ENCODE results near the gene IST1.

IST1 gene

DNA sequence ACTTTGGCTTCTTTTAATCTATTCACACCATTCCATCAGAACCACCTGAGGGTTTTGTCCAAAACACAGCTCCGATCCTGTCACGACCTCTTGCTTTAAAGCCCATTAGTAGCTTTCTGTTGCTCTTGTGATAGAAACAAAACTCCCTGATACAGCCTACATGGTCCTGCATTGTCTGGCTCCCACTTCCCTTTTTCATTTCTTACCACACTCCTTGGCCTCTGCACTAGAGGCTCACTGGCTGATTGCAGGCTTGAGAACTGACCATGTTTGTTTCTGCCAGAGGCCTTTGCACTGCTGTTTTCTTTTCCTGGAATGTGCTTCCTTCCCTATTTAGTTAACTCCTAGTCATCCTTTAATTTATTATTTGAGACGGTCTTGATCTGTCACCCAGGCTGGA, 23.7 kb downstream of the IST1 start:
- no peak for DNase-seq (ENCODE audit: low read depth in 2 of 2)

DNA sequence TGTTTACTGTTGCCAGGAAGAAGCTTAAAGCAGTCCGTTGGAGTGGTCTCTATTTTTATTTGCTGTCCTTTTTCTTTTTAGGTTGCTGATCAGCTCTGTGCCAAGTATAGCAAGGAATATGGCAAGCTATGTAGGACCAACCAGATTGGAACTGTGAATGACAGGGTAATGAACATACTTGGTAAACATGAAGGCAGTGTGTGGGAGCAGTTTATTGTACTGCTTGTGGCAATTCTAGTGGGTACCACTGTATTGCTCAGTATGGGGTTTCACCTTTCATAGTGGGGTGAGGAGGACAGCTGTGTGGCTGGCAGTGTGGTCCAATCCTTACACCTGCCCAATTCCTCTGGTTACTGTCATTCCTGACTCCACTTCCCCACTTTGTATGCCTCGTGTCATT, 25.3 kb downstream of the IST1 start:
- no peak for DNase-seq (ENCODE audit: low read depth in 2 of 2)

DNA sequence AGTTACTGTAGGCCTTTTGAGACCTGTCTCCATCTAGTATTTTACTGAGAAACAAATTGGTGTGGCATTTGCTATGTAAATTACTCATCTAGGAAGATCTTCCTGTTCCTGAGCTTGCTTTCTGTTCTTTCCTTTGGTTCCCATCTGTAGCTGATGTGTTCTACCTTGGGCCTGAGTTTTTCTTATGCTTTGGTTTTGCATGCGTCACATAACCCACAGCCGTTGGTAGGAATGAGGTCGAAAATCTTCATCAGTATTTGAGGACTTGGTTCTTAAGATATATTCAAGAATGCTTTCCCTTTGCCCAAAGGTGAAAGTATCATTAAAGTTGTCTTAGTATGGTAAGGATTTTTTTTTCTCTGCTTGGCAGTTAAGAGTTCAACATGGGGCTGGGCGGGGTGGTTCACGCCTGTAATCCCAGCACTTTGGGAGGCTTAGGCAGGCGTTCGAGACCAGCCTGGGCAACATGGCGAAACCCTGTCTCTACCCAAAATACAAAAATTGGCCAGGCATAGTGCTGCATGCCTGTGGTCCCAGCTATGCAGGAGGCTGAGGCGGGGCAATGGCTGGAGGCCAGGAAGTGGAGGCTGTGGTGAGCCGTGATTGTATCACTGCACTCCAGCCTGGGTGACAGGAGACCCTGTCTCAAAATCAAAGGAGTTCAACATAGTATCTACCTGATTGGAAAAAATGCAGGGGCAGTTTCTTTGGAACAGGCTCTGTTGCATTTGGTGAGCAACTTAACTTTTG, 28.8 kb downstream of the IST1 start:
- DNase-seq (ENCODE audit: low read depth in 2 of 2) = no peak

DNA sequence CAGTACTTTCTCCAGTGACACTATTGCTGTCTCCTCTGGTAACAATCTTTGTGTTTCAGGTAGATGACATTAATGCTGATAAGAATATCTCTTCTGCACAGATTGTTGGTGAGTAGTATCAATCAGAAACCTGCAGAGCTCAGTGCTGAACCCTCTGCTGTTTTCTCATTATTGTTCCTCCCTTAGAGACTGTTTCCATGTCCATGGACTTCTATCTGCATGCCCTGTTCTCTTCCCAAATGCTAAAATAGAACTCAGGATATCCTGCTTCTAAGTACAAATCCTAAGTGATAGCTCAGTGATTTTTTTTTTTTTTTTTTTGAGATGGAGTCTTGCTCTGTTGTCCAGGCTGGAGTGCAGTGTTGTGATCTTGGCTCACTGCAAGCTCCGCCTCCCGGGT, 29.4 kb downstream of the IST1 start:
- DNase-seq (ENCODE audit: low read depth in 2 of 2) = no peak

DNA sequence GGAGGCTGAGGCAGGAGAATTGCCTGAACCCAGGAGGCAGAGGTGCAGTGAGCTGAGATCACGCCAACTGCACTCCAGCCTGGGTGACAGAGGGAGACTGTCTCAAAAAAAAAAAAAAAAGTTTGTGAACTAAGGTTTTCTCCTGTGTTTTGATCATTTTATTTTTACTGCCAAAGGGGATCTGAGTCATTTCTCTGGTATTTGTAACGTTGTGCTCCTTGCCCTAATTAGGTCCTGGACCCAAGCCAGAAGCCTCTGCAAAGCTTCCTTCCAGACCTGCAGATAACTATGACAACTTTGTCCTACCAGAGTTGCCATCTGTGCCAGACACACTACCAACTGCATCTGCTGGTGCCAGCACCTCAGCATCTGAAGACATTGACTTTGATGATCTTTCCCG, 32.1 kb downstream of the IST1 start:
- DNase-seq (ENCODE audit: low read depth in 2 of 2) = no peak

DNA sequence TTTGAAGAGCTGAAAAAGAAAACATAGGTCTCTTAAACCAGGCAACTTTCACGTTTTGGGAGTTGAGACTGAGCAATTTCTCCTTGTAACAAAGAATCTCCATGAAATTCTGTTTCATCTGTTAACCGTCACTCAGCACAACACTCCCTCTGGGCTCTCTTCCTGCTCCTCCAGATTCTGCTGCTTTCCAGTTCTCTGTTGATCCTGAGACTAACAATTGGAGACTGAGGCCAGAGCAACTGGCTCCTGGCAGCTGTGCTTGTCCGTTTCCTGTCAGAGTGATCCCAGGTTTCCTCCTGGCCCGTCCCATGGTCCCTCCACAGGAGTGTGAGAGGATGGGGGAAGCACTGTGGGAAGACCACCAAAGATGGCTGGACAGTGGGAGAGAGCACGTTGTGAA, 32.5 kb downstream of the IST1 start:
- DNase-seq (ENCODE audit: low read depth in 2 of 2) = no peak

DNA sequence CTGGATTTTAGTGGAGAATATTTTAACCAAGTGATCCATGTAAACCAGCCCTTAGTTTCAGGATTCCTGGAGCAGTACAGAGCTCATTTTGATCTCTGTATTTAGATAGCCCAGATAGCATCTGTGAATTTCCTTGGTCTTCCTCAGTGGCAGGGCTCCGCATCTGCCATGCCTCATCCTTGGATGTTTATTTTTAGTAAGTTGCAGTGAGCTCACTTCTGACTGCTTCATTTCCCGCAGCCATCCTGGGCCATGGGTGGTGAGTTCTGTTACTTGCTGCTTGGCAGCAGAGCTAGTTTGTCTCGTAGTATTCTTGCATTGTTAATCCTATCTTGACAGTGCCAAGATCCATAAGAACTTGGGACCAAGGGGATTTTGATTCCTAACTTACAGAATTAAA, 33.7 kb downstream of the IST1 start:
- DNase-seq (ENCODE audit: low read depth in 2 of 2) = no peak

DNA sequence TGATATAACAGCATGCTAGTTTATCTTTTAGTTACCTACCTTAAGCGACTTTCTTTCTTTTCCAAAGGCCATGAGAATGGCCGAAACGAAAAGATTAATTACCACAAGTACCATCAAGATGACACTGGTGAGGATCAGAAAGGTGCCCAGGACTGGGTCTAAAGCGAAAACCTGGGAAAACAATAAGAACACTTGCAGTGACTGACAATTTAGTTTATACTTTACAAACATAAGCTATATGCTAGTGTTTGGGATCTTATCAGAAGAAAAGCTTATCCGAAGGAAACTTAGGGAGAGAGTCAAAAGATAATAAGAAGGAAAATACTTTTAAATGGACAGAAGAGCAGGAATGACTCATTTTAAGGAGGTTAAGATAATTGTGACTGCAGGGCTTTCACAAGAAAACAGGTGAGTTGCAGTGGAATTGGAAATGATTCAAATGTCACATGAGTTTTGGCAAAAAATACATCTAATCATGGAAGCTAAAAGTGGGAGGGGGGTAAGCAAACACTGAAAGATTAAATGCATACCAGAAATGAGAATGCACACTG, 34.8 kb downstream of the IST1 start:
- DNase-seq (ENCODE audit: low read depth in 2 of 2) = no peak

DNA sequence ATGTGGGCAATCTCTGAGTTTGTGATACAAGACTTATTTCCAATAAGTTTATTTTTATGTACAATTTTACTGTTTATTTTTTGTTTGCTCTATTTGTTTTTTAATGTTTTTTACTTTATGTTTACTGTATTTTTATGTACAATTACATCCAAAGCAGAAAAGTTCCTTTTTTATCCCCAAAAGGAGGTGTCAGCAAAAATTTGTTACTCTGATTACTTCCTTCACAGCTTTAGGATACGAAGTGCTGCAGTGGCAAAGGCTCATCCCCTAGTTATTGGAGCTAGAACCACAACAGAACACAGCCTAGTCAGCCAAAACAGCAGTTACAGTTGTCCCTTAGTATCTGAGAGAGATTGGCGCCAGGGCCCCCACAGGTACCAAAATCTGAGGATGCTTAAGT, 35.7 kb downstream of the IST1 start:
- DNase-seq (ENCODE audit: low read depth in 2 of 2) = no peak

DNA sequence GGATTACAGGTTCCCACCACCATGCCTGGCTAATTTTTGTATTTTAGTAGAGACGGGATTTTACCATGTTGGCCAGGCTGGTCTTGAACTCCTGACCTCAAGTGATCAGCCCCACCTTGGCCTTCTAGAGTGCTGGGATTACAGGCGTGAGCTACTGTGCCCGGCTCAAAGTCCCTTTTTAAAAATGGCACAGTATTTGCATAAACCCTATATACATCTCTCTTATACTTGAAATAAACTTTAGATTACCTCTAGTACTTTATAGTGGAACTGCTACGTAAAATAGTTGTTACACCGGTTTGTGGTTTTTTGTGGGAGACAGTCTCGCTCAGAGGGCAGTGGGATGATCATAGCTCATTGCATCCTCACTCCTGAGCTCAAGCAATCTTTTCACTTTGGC, 36.3 kb downstream of the IST1 start:
- no peak for DNase-seq (ENCODE audit: low read depth in 2 of 2)

DNA sequence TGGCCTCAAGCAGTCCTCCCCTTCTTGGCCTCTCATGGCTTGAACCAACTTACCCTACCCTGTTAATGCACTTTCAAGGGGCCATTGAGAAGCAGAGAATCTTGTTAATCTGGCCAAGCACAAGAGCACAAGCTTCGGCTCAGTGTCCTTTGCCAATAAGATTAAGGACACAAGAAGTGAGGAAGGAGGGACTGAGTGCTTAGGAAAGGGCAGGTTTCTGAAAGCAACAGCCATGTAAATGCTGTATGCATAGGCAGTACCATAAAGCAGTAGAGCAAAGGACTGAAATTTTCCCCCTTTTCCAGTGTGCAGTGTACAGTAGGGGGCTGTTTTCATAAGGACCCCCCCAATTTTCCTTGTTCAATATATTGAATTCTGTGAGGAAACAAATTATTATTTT, 37.7 kb downstream of the IST1 start:
- DNase-seq (ENCODE audit: low read depth in 2 of 2) = no peak

DNA sequence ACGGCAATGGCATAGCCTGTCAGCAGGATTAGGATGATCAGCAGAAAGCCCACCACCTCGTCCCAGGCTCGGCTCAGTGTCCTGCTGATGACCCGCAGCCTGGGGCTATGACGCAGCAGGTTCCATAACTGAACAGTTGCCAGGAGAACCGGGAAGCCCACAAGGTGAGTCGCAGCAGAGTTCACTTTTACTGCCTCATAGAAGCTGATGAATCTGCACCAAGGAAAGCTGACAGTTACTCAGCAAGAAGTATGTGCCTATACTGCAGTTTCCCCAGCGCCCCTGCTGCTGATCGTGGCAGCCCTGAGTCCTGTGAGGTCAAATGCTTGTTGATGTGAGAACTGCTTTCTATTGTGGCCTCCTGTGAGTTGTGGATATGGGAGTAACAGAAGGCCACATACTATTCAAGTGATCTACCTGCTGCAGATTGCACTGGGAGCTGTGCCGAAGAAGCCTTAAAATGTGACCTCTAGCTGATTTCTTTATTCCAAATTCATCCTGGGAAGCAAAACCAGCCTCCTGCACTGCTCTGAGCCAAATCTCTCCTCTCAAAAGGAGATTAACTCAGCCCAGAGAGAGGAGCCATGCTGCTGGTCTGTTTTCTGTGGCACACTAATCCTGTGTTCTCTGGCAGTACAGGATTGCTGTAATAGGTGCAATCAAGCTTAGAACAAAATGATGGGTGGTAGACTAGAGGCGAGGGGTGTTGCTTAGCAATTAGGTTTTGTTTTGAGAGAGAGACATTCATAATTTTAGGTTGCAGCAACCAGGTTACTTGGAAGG, 38.8 kb downstream of the IST1 start:
- DNase-seq (ENCODE audit: low read depth in 2 of 2) = no peak

DNA sequence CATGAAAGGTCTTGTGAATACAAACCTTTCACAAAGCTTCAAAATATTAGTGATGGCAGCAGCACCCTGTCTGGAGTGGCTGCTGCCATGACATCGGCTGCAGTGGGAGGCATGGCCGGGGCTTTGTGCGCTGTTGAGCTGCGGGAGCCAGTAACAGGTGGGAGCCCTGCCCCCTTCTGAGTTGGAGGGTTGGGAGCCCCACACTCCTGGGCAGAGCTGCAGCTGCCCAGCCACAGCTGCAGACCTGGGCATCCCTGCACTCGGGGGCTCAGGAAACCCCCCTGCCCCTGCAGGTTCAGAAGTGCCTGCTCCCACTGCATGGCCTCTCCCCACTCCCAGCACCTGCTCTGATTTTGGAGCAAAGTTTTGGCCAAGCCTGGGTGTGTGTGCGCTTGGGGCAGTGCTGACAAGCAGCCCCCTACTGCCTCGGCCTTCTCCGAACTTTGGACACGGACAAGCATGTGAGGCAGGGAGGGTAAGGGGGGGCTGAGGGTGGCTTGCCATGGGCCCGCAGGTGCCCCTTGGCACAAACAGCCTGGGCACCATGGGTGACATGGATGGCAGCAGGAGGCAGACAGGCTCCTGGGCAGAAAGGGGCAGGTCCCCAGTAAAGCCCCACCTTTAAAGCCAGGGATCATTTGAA, 42.7 kb downstream of the IST1 start:
- no peak for DNase-seq (ENCODE audit: low read depth in 2 of 2)

DNA sequence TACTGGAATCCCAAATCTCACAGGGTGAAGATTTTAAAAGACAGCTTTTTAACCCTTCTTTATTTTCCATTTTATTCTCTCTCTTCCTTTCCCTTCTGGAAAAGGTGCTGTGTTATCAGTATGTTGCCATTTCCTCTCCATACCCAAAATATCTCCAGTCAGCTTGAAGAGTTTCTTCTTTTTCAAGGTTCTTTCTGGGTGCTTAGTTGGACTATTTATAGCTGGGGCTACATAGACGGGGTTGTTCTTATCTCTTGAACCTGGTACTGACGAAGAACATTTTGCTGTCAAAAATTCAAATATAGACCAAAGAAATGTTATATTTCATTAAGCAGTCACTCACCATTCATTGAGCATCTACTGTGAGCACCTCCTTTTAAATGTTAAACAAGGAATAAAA, 48.6 kb downstream of the IST1 start:
- no peak for DNase-seq (ENCODE audit: low read depth in 2 of 2)

DNA sequence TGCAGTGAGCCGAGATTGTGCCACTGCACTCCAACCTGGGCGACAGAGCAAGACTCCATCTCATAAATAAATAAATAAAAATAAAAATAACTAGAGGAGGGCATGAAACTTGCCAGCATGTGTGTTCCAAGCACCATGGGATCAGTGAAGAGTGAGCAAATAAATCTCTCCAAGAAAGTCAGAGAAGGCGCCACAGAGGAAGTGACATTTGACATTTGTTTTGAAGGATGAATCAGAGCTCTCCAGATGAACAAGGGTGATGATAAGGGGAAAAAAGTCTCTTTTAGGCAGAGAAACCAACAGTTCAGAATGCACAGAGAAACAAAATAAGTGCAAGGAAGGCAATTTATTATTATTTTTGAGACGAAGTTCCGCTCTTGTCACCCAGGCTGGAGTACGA, 50.3 kb downstream of the IST1 start:
- no peak for DNase-seq (ENCODE audit: low read depth in 2 of 2)

DNA sequence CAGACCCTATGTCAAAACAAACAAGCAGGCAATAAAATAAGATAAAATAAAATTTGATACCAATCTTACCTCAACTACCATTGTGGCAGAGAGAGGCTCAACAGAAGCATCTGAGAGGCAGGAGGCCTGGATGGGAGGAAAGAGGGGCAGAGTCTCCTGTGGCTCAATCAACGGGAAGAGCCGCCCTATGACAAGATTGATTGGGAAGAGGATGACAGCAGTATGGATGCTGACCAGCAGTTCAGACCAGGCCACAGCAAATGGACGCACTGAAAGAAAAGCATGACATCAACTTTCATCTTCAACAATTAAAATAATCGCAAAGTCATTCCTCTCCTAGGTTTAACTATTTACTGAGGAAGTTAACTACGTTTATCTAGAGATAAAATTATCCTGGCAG, 57.5 kb downstream of the IST1 start:
- DNase-seq (ENCODE audit: low read depth in 2 of 2) = no peak

DNA sequence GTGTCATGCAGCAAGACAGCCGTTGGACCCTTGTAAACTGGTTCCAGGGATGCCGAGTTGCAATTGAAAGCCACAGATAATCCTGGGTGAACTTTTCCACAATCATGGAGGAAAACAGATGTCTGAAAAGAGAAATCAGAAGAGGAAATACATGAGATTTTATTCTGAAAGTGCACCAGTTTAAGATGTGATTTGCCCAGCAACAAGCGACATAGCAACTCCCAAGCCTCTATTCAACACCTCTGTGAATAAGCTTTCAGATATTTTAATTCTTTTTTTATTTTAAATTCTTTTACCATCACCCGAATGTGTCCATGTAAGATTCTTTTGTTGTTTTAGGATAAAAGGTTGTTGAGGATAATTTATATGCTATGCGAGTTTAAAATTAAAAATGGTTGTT, 58.8 kb downstream of the IST1 start:
- DNase-seq (ENCODE audit: low read depth in 2 of 2) = no peak

DNA sequence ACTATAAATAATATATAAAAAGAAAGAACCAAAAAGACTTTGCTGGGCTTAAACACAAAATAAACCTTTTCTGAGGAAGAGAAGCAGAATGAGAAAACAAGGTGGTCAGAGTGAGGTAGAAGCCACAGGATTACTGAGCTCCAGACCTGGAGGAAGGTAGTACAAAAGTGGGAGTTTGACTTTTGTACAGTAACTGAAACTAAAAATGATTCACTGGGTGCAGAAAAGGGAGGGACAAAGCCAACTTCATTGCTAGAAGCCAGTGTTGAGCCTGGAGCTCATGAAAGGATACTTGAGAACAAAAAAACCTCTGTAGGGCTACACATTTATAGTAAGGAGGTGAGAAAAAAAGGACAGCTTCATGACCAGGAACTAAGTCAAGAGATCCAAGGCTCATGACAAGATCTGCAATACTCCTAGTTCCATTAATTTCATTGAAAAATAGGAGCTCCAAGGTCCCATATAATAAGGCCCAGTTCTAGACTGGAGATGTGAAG, 59.4 kb downstream of the IST1 start:
- no peak for DNase-seq (ENCODE audit: low read depth in 2 of 2)

DNA sequence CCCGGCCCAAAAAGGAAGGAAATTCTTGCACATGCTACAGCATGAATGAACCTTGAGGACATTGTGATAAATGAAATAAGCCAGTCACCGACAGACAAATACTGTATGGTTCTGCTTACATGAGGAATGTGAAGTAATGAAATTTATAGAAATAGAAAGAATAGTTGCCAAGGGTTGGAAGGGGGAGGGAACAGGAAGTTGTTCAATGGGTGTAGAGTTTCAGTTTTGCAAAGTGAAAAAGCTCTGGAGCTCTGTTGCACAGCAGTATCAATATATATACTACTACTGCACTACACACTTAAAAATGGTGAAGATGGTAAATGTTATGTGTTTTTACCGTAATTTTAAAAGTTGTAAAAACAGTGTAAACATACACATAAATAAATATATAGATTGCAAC, 61.2 kb downstream of the IST1 start:
- DNase-seq (ENCODE audit: low read depth in 2 of 2) = no peak

DNA sequence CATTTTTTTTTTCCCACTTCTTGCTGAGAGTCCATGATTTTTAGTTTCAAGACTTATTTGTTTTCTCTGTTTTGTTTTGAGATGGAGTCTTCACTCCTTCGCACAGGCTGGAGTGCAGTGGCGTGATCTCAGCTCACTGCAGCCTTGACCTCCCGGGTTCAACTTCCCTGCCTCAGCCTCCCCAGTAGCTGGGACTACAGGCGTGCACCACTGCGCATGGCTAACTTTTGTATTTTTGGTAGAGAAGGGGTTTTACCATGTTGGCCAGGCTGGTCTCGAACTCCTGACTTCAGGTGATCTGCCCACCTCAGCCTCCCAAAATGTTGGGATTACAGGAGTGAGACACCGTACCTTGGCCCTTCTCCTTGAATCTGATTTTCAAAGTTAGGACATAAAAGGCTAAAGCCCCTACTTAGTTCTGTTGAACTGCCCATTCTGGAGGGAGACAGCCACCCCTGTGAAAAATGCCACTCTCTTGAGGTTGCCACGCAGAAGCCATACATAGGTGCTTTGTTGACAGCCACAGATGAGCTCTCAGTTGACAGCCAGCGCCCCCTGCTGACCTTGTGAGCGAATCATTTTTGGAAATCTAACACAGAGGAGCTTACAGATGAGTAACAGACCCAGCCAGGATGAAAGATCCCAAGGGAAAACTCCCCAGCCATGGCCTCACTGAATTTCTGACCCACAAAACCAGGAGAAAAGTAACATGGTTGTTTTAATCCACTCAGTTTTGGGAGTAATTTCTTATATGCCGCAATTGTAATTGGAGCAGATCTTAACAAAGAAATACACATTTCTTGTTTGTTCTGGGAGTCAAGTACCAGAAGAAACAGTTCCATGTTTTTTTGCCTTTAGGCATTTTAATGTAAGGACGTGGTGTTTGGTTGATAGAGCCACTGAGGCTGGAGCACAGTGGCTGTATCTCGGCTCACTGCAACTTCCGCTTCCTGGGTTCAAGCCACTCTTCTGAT, 66.0 kb downstream of the IST1 start:
- DNase-seq (ENCODE audit: low read depth in 2 of 2) = peak; percentile 77

DNA sequence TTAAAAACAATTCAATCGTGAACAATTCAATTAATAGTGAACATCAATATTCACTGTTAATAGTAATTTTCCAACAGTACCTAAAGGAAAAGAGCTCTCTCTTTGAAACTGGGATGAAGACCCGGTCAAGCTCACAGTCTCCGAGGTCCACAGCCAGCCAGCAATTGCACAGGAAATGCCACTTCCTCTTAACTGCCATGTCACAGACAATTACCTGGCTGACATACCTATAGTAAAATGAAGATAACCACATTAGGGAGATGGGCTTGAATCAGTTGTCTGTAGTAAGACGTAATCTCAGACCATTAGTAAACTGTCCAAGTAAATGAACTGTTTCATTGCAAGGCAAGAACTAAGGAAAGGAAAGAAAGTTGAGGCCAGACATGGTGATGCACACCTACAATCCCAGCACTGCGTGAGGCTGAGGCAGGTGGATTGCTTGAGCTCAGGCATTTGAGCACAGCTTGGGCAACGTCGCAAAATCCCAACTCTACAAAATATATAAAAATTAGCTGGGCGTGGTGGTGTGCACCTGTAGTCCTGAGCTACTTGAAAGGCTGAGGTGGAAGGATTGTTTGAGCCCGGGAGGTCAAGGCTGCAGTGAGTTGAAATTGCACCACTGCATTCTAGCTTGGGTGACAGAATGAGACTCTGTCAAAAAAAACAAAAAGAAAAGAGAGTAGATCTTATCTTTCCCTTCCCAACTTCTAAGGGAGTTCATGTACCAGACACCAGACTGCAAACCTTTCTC, 68.0 kb downstream of the IST1 start:
- DNase-seq (ENCODE audit: low read depth in 2 of 2) = no peak
